Measurements from ENCODE around the gene FGF1. TPM values are rescaled to one million over a fixed set of nuclear protein-coding genes. Genes with fewer than 3 reads are reported as not detected.
"Not testable (repeated sequence)": the region's sequence is repeated elsewhere in the genome, so short reads cannot be mapped to it uniquely, and the experiment has no call there.

Gene FGF1
- total RNA-seq, 1 donor from 2014 or later: not detected

GRCh38 chr5:142671266-142671665 is 14.6 kb downstream of the FGF1 start:
- intact Hi-C loops (cut with micrococcal nuclease): no loop called here

DNA sequence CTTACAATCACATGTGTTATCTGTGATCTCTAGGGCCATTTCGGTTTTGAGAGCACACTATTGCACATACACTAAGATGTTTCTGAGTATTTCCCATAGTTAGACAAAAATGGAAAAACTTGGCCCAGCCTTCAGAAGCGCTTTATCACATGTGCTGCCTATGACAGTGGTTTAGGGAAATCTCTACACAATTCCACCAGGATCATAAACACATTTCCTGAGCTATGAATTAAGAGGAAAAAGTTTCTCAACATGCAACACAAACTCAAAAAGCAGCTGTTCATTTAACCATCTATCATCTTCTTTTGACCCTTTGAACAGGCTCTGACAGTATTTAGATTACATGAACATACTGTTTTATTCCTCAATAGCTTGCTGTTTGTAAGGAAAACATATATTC is 15.1 kb downstream of the FGF1 start:
- intact Hi-C loops (cut with micrococcal nuclease): no loop called here

GRCh38 chr5:142669477-142669876 is 16.4 kb downstream of the FGF1 start:
- intact Hi-C loops (cut with micrococcal nuclease): no loop called here

- intact Hi-C loops (cut with micrococcal nuclease): no loop called here
Observed at GRCh38 chr5:142668336-142668735, 17.6 kb downstream of the FGF1 start.

DNA sequence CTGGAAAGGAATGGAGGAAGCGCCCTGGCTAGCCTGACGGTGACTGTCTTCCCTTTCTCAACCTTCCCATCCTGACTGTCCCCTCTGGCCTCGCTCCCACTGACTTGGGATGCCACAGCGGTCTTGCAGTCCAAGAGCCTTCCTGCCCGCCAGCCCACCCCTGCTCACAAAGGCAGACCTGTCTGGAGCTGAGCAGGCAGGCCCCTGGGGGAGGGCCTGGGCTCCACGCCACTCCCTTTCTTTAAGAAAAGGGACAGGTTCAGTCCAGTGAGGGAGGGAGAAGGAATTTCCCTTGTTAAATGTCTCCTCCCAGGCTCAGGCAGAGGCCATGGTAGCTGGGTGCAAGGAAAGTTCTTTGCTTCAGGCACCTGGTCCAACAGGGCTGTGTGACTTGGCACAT is 18.1 kb downstream of the FGF1 start:
- intact Hi-C loops (cut with micrococcal nuclease): no loop called here

DNA sequence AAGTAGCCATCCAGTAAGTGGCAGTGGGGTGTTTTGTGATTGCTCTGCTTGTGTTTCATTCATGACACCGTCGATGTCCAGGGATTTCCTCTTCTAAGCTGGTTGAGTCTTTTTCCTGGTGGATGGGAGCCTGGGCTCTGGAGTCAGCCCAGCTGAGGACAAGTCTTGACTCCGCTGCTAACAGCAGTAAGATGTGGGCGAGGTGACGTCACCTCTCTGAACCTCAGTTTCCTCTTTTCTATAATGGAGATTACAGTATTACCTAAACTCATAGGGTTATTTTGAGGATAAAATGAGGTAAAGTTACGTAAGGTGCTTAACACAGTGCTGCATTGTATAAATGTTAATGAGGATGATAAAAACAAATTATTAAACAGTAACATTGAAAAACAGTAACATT is 21.3 kb downstream of the FGF1 start:
- intact Hi-C loops (cut with micrococcal nuclease): no loop called here

GRCh38 chr5:142664067-142664466 is 21.8 kb downstream of the FGF1 start:
- intact Hi-C loops (cut with micrococcal nuclease): no loop called here

GRCh38 chr5:142663246-142663645 is 22.6 kb downstream of the FGF1 start:
- intact Hi-C loops (cut with micrococcal nuclease): no loop called here

DNA sequence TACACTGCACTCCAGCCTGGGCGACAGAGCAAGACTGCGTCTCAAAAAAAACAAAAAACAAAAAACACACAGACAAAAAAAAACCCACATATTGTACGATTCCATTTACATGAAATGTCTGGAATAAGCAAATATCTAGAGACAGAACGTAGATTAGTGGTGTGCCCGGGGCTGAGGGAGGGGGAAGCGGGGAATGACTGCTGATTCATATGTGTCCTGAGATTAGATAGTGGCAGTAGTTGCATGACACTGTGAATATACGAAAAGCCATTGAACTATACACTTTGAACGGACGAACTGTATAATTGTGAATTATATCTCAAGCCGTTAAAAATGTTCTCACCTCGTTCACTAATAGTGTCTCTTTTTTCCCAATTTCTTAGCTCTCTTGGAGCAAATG is 23.9 kb downstream of the FGF1 start:
- intact Hi-C loops (cut with micrococcal nuclease): no loop called here

- intact Hi-C loops (cut with micrococcal nuclease): no loop called here
Observed at GRCh38 chr5:142661143-142661542, 24.7 kb downstream of the FGF1 start.

- intact Hi-C loops (cut with micrococcal nuclease): no loop called here
Observed at GRCh38 chr5:142660731-142661130, 25.2 kb downstream of the FGF1 start.

DNA sequence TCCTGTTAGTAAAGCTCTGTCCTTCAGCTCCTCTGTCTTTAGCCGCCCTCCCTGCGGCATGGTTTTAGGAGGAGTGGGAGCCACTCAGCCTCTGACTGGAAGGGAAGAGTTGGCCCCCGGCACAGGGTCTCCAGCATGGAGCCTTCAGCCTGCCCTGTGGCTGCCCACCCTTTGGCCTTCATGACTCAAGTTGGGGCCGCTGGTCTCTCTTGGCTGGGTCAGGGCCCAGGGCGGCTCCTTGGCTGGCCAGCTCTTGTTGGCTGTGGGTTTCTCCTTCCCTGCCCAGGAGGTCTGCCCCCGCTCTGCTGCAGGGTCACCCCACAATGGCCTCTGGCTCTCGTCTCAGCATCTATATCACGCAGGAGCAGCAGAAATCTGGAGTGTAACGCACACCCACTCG is 25.7 kb downstream of the FGF1 start:
- intact Hi-C loops (cut with micrococcal nuclease): no loop called here

GRCh38 chr5:142659405-142659804 is 26.5 kb downstream of the FGF1 start:
- intact Hi-C loops (cut with micrococcal nuclease): no loop called here

GRCh38 chr5:142658278-142658677 is 27.6 kb downstream of the FGF1 start:
- intact Hi-C loops (cut with micrococcal nuclease): no loop called here

GRCh38 chr5:142657446-142657845 is 28.4 kb downstream of the FGF1 start:
- intact Hi-C loops (cut with micrococcal nuclease): no loop called here

DNA sequence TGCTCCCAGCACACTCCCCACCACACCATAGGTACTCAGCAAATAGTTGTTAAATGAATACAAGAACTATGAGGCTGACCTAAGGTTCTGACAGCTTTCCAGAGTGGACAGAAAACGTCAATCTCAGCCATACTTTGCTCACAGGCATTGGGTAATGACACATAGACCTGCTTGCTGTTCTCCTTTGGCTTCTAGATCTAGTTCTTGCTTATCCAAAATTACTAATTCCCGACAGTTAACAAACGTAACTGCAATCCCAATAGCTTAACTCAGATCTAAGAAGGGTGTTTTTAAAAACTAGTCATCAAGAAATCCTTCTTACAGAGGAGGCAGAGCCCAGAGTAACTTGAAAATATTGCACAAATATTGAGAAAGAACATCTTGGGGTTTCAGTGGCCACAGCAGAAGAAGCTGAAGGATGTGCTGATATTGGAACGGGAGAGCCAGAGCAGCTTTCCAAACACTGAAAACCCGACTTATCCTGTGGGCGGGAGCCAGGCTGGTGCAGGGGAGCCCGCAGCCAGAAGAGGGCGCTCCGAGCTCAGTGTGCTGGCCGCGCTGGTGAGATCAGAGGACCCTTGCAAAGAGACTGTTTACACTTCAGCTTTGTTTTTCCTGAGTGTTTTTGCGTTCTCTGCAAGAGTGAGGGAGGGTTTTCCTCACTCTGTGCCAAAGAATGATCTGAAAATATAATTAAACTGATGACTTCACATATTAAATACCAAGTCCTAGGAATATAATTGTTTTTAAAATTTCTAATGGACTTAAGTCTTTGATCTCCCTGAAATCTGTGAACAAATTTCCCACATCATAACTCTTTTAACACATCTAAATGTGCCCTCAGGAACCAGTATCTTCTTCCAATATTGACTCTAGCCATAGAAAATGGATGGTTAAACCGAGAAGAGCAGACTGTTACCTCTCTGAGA is 30.3 kb downstream of the FGF1 start:
- intact Hi-C loops (cut with micrococcal nuclease): loop anchor here (1.0 to 2.0 kb wide), 3 partner anchors 44 to 233 kb away; no protein-coding TSS in a partner anchor

- intact Hi-C loops (cut with micrococcal nuclease): loop anchor here (1.0 to 2.0 kb wide), 3 partner anchors 45 to 234 kb away; no protein-coding TSS in a partner anchor
Observed at GRCh38 chr5:142654578-142655058, 31.3 kb downstream of the FGF1 start.

DNA sequence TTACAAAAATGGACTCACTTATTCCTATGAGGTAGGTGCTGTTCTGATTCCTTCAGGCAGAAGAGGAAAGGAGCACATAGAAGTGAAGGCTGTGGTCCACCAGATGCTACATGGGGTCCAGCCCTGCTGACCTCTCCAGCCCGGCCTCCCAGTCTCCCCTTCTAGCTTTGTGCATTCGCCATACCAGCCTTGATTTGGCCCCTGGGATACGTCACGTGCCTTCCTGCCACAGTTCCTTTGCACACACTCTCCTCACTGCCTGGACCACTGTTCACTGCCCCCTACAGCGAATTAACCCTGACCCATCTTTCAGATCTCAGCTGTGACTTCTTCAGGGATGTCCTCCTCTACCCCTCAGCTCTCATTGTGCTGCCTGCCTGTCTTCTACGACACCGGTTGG is 32.6 kb downstream of the FGF1 start:
- intact Hi-C loops (cut with micrococcal nuclease): no loop called here

DNA sequence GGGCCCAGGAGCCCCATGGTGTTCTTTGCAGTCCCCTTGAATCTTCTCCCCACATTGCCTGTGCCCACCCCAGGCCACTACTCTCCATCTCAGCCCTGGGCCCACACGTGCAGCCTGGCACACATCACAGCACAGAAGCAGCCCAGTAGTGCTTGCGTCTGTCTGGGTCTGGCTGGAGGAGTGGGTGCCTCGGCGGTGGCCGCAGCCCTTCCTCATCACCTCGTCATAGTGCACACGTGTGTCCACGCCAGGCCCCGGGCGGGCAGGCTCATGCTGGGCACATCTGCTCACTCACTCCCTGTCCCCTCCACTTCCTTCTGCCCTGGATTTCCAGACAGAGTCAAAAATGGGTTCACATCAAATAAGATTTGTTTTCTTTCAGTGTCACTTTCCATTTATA is 33.3 kb downstream of the FGF1 start:
- intact Hi-C loops (cut with micrococcal nuclease): no loop called here

DNA sequence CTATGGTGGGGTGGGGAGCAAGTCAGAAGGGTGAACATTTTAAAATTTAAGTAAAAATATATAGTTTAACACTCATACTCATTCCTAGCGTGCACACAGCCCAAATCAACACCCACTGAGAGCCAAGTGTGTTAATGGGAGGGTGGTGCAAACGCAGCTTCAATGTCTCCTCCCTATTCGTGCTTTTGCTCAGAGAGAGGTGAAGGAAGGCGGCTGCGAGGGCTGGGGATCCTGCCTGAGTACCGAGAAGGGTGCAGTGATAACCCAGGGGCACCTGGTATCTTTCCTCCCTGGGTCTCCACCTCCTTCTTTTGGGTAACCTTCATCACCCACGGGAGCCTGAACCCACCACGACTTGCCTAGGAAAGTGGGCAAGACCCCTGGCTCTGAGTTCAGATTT is 35.0 kb downstream of the FGF1 start:
- intact Hi-C loops (cut with micrococcal nuclease): no loop called here

GRCh38 chr5:142650060-142650459 is 35.8 kb downstream of the FGF1 start:
- intact Hi-C loops (cut with micrococcal nuclease): no loop called here

DNA sequence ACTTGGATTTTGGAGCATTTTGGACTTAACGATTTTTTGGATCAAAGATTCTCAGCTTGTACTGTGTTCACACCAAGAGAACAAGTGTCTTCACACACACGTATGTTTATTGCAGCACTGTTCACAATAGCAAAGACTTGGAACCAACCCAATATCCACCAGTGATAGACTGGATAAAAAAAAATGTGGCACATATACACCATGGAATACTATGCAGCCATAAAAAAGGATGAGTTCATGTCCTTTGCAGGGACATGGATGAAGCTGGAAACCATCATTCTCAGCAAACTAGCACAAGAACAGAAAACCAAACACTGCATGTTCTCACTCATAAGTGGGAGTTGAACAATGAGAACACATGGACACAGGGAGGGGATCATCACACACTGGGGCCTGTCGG is 37.8 kb downstream of the FGF1 start:
- intact Hi-C loops (cut with micrococcal nuclease): not testable (repeated sequence)

GRCh38 chr5:142645456-142645855 is 40.4 kb downstream of the FGF1 start:
- intact Hi-C loops (cut with micrococcal nuclease): no loop called here
